Right atrium auricular region (tissue), 2 donors: Measurements from ENCODE around the gene STBD1. TPM values are rescaled to one million over a fixed set of nuclear protein-coding genes. Genes with fewer than 3 reads are reported as not detected.
A peak's percentile ranks its signal among the peaks of the same experiment; 100 is the strongest.

ENCODE experiments used
- DNase-seq: peaks from one replicate; pipeline ENCODE4 v3.0.0-alpha.2; 2019; ENCODE audit warnings: low spot score
- H3K27ac ChIP-seq, 2 donors: fragments of 200-600 bp; sonication (generic); 1 replicate in 1 of 2; 2 replicates in 1 of 2; pipeline ENCODE4 v1.5.1; 2016 to 2019
- H3K27me3 ChIP-seq, 2 donors: fragments of 200-600 bp; sonication (generic); one replicate each; pipeline versions ENCODE4 v1.5.1 to v1.6.0; 2017 to 2019
- H3K36me3 ChIP-seq: fragments of 200-600 bp; sonication (generic); one replicate; pipeline ENCODE4 v1.5.1; 2016
- H3K4me1 ChIP-seq, 2 donors: fragments of 200-600 bp; sonication (generic); one replicate each; pipeline versions ENCODE4 v1.5.1 to v1.6.0; 2017 to 2019
- H3K4me3 ChIP-seq, 2 donors: fragments of 200-600 bp; sonication (generic); 1 replicate in 1 of 2; 2 replicates in 1 of 2; pipeline ENCODE4 v1.5.1; 2017 to 2019; ENCODE audit warnings: mild to moderate bottlenecking in 1 of 2, moderate library complexity in 1 of 2
- H3K9me3 ChIP-seq, 2 donors: fragments of 200-600 bp; sonication (generic); one replicate each; pipeline ENCODE4 v1.5.1; 2019
- total RNA-seq, 2 donors: library from RNA; depleted of rRNA; stranded (reverse); fragments of >200 nt; gene quantifications; one replicate each; pipeline ENCODE4 v1.1.0, GENCODE V29; 2016
- TF ChIP-seq, protein P1 (sequence below), 2 donors: fragments of 200-600 bp; sonication (generic); IDR thresholded peaks; one replicate each; pipeline ENCODE4 v1.5.1; 2019; ENCODE audit warnings: antibody characterized with exemption in 2 of 2

The STBD1 gene
- total RNA-seq, 2 donors from 2014 or later, result 25.3 to 28.4 TPM

DNA sequence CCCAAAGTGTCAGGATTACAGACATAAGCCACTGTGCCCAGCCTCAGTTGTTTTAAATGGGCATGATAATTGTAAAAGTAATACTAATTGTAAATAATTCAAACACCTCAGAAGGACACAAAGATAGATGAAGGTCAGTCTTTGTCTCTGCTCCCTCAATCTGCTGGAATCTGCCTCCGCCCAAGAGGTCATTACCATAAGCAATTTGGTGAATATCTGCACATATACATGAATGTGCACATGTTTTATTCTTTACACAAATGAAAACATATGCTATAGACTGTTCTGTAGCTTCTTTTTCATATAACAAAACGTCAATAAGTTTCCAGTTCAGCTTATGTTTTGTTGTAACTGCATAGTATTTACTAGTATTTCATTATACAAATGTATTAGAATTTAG, 7.0 kb downstream of the STBD1 start:
- Histone ChIP-seq H3K4me1 (peaks cover 0 to 23% of the 10 kb centered on the region in 2 donors), H3K27ac (no peak overlapping the region), H3K27me3 (no peaks in the 10 kb centered on the region), H3K4me3 (no peak overlapping the region), H3K36me3 (peaks cover 16% of the 10 kb centered on the region), H3K9me3 (no peaks in the 10 kb centered on the region)
- DNase-seq, result no peak
- TF ChIP-seq, protein P1, sequence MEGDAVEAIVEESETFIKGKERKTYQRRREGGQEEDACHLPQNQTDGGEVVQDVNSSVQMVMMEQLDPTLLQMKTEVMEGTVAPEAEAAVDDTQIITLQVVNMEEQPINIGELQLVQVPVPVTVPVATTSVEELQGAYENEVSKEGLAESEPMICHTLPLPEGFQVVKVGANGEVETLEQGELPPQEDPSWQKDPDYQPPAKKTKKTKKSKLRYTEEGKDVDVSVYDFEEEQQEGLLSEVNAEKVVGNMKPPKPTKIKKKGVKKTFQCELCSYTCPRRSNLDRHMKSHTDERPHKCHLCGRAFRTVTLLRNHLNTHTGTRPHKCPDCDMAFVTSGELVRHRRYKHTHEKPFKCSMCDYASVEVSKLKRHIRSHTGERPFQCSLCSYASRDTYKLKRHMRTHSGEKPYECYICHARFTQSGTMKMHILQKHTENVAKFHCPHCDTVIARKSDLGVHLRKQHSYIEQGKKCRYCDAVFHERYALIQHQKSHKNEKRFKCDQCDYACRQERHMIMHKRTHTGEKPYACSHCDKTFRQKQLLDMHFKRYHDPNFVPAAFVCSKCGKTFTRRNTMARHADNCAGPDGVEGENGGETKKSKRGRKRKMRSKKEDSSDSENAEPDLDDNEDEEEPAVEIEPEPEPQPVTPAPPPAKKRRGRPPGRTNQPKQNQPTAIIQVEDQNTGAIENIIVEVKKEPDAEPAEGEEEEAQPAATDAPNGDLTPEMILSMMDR (IDR thresholded peaks at IDR 0.05), result no peak

DNA sequence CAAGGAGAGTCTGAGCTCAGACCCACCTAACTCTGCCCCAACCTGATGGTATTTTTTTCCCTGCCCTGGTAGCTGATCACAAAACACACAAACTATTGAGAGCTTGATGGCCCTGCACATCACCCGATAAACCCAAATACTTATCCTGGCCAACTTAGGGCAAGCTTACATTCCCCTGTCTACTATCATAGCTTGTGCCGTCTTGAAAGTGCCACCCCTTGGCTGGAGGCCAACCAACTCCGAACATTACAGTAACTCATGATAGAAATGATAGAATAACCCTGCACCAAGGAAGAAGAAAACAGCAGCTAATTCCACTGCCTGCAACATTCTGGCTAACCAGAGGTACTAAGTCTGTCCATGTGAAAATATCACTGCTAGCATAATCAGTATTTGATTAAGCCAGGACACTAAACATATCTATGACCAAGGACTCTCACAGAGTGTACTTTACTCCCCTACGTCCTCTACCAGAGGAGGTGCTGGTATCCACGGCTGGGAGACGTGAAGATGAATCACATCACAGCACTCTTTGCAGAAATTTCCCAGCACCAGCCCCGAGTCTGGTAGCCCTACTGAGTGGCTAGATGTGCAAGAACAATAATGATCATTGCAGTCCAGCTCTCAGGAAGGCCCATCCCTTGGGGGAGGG, 8.9 kb downstream of the STBD1 start:
- peaks cover 0 to 9% of the 10 kb centered on the region in 2 donors for H3K4me1 ChIP-seq
- H3K27ac ChIP-seq, result peak overlapping the region in 1 of 2 donors; percentile 21
- no peak for DNase-seq
- TF ChIP-seq, protein P1 (IDR thresholded peaks at IDR 0.05), result no peak
- no peaks in the 10 kb centered on the region for H3K27me3 ChIP-seq
- H3K9me3 ChIP-seq, result peaks cover 0 to 2% of the 10 kb centered on the region in 2 donors
- peaks cover 3% of the 10 kb centered on the region for H3K36me3 ChIP-seq
- no peak overlapping the region for H3K4me3 ChIP-seq

DNA sequence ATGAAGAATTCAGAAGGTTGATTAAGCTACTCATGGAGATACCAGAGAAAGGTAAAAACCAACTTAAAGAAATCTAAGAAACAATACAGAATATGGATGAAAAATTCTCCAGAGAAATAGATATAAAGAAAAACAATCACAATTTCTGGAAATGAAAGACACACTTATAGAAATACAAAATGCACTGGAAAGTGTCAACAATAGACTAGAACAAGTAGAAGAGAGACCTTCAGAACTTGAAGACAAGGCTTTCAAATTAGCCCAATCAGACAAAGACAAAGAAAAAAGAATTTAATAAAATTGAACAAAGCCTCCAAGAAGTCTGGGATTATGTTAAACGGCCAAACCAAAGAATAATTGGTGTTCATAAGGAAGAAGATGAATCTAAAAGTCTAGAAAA, 9.6 kb downstream of the STBD1 start:
- no peak for DNase-seq

DNA sequence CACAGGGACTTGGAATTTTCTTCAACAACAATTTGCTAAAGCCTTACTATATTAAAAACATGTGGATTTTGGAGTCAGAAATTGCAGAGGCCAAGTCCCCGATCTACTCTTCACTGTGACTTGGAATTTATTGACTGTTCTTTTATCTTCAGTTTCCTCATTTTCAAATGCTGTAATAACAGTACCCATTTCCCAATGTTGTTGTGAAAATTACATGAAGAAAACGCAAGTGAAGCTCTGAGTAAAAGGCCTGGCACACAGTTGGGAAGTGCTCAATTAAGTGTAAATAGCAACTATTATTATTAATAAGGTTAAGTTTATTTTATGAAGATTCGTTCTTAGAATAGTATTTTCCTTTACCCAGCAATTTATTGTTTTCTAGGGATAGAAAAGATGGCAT, 15.7 kb downstream of the STBD1 start:
- TF ChIP-seq, protein P1 (IDR thresholded peaks at IDR 0.05), result no peak
- Histone ChIP-seq H3K27ac (no peak overlapping the region), H3K27me3 (no peaks in the 10 kb centered on the region), H3K36me3 (no peaks in the 10 kb centered on the region), H3K9me3 (peaks cover 0 to 24% of the 10 kb centered on the region in 2 donors), H3K4me3 (no peak overlapping the region), H3K4me1 (no peaks in the 10 kb centered on the region)
- DNase-seq, result no peak

More for the DNA sequence above, 9.6 kb downstream of the STBD1 start:
- TF ChIP-seq, protein P1 (IDR thresholded peaks at IDR 0.05), result no peak
- Histone ChIP-seq H3K27ac (no peak overlapping the region), H3K4me1 (peaks cover 0 to 8% of the 10 kb centered on the region in 2 donors), H3K9me3 (peaks cover 0 to 5% of the 10 kb centered on the region in 2 donors), H3K27me3 (no peaks in the 10 kb centered on the region), H3K36me3 (no peaks in the 10 kb centered on the region), H3K4me3 (no peak overlapping the region)

DNA sequence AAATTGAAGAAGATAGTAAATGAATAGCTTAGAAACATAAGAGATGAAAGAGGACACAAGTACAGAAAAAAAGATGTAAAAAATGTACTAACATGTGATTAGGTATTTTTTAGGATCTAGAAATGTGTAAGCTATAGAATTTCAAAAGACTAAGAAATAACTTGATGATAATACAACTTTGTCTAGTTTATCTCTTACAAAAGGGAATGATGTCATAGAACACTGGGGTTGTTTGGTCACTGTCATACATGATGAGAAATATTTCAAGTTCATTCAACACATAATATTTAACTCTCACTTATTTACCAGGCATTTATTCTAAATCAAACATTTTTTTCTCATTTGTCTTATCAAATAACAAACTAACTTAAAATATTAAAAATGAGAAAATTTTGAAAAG, 18.5 kb downstream of the STBD1 start:
- peaks cover 0 to 27% of the 10 kb centered on the region in 2 donors for H3K9me3 ChIP-seq
- no peak for DNase-seq
- H3K36me3 ChIP-seq, result no peaks in the 10 kb centered on the region
- TF ChIP-seq, protein P1 (IDR thresholded peaks at IDR 0.05), result no peak
- H3K27me3 ChIP-seq, result no peaks in the 10 kb centered on the region
- no peak overlapping the region for H3K27ac ChIP-seq
- H3K4me1 ChIP-seq, result no peaks in the 10 kb centered on the region
- H3K4me3 ChIP-seq, result no peak overlapping the region

DNA sequence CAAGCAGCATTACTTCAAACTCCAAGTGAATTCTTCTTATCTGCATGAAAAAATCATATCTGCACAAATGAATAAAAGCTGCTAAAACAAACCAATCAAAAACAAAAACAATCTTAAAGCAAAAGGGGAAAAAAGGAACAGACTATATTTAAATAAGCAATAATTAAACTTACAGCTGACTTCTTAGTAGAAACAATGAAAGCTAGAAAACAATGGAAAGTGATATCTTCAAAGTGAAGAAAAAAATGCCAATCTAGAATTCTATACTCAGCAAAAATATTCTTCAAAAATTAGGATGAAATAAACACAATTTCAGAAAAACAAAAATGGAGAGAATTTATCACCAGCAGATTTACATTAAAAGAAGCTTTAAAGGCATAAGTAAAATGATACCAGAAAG, 20.0 kb downstream of the STBD1 start:
- H3K27ac ChIP-seq, result no peak overlapping the region
- H3K36me3 ChIP-seq, result no peaks in the 10 kb centered on the region
- no peaks in the 10 kb centered on the region for H3K27me3 ChIP-seq
- TF ChIP-seq, protein P1 (IDR thresholded peaks at IDR 0.05), result no peak
- no peaks in the 10 kb centered on the region for H3K4me1 ChIP-seq
- no peak for DNase-seq
- H3K4me3 ChIP-seq, result no peak overlapping the region
- H3K9me3 ChIP-seq, result peaks cover 0 to 22% of the 10 kb centered on the region in 2 donors
